Measurements from ENCODE around the gene TRPV6.

TRPV6 gene

DNA sequence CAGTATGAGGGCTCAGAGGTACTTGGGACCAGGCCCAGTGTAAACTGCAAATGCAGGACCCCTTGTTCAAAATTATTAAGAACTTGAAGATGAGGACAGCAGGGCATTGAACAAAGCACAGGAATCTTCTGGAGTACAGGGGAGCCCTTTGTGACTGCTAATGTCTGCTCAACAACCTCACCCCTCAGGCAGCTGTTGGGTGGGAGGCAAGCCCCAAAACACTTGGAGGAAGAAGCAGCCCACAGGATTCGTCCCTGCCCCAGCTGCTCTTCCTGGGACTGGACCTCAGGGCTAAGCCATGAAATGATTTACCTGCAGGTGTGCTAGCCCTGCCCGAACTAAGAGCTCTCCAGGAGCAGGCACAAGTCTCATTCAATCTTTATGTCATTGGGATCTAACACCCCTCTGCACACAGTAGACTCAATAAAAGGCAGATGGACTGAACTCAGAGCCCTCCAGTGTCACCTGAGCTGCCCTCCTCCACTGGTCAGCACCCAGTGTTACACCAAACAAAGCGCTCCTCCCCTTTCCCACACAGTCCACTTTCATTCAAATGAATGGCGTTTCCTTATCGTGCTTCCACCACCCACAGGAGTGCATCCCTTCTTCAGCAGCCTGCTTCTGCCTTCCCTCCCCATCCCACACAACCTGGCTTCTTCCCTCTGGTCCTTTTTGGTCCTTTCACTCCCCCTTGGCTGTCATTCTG, 47.0 kb upstream of the TRPV6 start:
- Histone ChIP-seq H3K4me1 (ENCODE audit: control insufficient read depth, insufficient read depth, low read depth, low read length) (no peaks in the 10 kb centered on the region), H2BK15ac (ENCODE audit: low read depth, poor library complexity, severe bottlenecking) (no peak overlapping the region), H3K4me3 (ENCODE audit: insufficient read depth in 1 of 2, low read depth in 1 of 2, low read length in 2 of 2) (no peak overlapping the region), H3K27me3 (ENCODE audit: control insufficient read depth in 1 of 2, insufficient read depth in 1 of 2, low read length in 2 of 2) (peaks cover 0 to 16% of the 10 kb centered on the region in 2 experiments), H3K4me2 (ENCODE audit: low read length, poor library complexity, severe bottlenecking) (no peak overlapping the region), H2BK120ac (ENCODE audit: low read depth, low read length) (no peak overlapping the region), H3K9me3 (ENCODE audit: control insufficient read depth, low read length) (no peaks in the 10 kb centered on the region), H3K27ac (ENCODE audit: low read length, poor library complexity, severe bottlenecking) (no peak overlapping the region), H4K8ac (ENCODE audit: low read length) (no peak overlapping the region), H3K79me1 (replicated peaks; ENCODE audit: low read length, poor library complexity, severe bottlenecking) (no peaks in the 10 kb centered on the region), H3K23ac (ENCODE audit: low read length in 2 of 2) (no peak overlapping the region), H2AFZ (ENCODE audit: low read depth, low read length) (no peak overlapping the region), H4K91ac (ENCODE audit: low read length) (no peak overlapping the region), H2BK5ac (ENCODE audit: low read depth, low read length, poor library complexity, severe bottlenecking) (no peak overlapping the region), H3K9ac (ENCODE audit: low read length) (no peak overlapping the region), H3K4ac (ENCODE audit: low read depth in 1 of 2, low read length in 2 of 2) (no peak overlapping the region), H2AK5ac (ENCODE audit: low read length, severe bottlenecking) (no peak overlapping the region), H3K14ac (ENCODE audit: low read length in 2 of 2) (no peak overlapping the region), H3K18ac (ENCODE audit: low read depth in 1 of 2, low read length in 2 of 2) (no peak overlapping the region), H2BK12ac (ENCODE audit: low read length in 2 of 2) (no peak overlapping the region), H3K36me3 (ENCODE audit: control insufficient read depth in 1 of 2, insufficient read depth in 2 of 2, low read depth in 1 of 2, low read length in 2 of 2) (no peaks in the 10 kb centered on the region)
- DNase-seq, result no peak
- WGBS, result 46% methylated on average over 5 of the region's 5 CpGs

DNA sequence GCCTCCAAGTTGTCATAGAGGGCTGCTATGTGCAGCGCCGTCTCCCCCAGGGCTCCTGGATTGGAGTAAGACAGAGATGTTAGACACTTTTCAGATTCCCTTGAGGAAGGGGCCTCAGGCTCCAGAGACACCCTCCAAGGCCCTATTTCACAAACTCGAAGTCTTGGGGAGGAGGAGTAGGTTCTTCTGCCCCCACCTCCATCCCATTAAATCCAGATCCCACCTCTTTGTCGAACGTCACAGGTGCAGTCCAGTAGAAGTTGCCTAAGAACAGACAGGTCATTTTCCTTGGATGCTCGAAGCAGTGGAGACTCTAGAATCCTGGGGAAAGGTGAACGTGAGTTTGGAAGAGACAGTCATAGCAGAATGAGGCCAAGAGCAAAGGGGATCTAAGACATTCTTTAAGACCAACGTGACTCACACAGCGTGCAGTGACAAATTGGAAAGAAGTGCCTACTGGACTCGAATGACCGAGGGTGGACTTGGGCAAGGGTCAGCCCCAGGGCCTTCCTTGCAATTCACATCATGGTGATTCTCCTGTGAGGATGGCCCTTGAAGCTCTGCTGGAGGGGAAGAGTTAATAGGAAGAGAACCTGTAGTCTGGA, 44.7 kb upstream of the TRPV6 start:
- Histone ChIP-seq H4K91ac (ENCODE audit: low read length) (no peak overlapping the region), H2BK15ac (ENCODE audit: low read depth, poor library complexity, severe bottlenecking) (no peak overlapping the region), H2BK5ac (ENCODE audit: low read depth, low read length, poor library complexity, severe bottlenecking) (no peak overlapping the region), H3K27me3 (ENCODE audit: control insufficient read depth in 1 of 2, insufficient read depth in 1 of 2, low read length in 2 of 2) (peaks cover 0 to 16% of the 10 kb centered on the region in 2 experiments), H4K8ac (ENCODE audit: low read length) (no peak overlapping the region), H3K79me1 (replicated peaks; ENCODE audit: low read length, poor library complexity, severe bottlenecking) (no peaks in the 10 kb centered on the region), H3K18ac (ENCODE audit: low read depth in 1 of 2, low read length in 2 of 2) (no peak overlapping the region), H3K27ac (ENCODE audit: low read length, poor library complexity, severe bottlenecking) (no peak overlapping the region), H3K36me3 (ENCODE audit: control insufficient read depth in 1 of 2, insufficient read depth in 2 of 2, low read depth in 1 of 2, low read length in 2 of 2) (no peaks in the 10 kb centered on the region), H2AK5ac (ENCODE audit: low read length, severe bottlenecking) (no peak overlapping the region), H3K9ac (ENCODE audit: low read length) (no peak overlapping the region), H2AFZ (ENCODE audit: low read depth, low read length) (no peak overlapping the region), H3K4me2 (ENCODE audit: low read length, poor library complexity, severe bottlenecking) (no peak overlapping the region), H2BK12ac (ENCODE audit: low read length in 2 of 2) (no peak overlapping the region), H3K23ac (ENCODE audit: low read length in 2 of 2) (no peak overlapping the region), H3K9me3 (ENCODE audit: control insufficient read depth, low read length) (no peaks in the 10 kb centered on the region), H3K4me3 (ENCODE audit: insufficient read depth in 1 of 2, low read depth in 1 of 2, low read length in 2 of 2) (no peak overlapping the region), H2BK120ac (ENCODE audit: low read depth, low read length) (no peak overlapping the region), H3K4me1 (ENCODE audit: control insufficient read depth, insufficient read depth, low read depth, low read length) (no peaks in the 10 kb centered on the region), H3K14ac (ENCODE audit: low read length in 2 of 2) (no peak overlapping the region), H3K4ac (ENCODE audit: low read depth in 1 of 2, low read length in 2 of 2) (no peak overlapping the region)
- DNase-seq, result no peak
- 70% methylated on average over 10 of the region's 11 CpGs for WGBS

DNA sequence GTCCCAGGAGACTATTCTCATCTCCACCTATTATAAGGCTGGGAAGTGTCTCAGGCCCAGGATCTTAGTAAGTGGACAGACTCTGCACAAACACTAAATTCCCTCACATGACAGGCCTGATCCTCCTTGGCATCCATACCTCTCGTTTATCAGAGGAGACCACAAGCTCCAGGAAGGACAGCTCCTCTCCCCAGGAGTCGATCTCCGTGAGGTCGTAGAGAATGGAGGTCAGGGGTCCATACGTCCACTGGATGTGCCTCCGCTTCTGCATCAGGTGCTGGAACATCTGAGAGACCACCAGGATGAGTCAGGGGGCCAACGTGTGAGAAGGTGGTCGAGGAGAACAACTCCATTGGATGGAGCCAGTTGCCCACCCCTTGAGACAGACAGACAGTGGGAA, 42.4 kb upstream of the TRPV6 start:
- Histone ChIP-seq H3K9me3 (ENCODE audit: control insufficient read depth, low read length) (no peaks in the 10 kb centered on the region), H2AK5ac (ENCODE audit: low read length, severe bottlenecking) (no peak overlapping the region), H3K4me1 (ENCODE audit: control insufficient read depth, insufficient read depth, low read depth, low read length) (no peaks in the 10 kb centered on the region), H3K4me2 (ENCODE audit: low read length, poor library complexity, severe bottlenecking) (no peak overlapping the region), H4K91ac (ENCODE audit: low read length) (no peak overlapping the region), H3K79me1 (replicated peaks; ENCODE audit: low read length, poor library complexity, severe bottlenecking) (no peaks in the 10 kb centered on the region), H3K4ac (ENCODE audit: low read depth in 1 of 2, low read length in 2 of 2) (no peak overlapping the region), H3K27ac (ENCODE audit: low read length, poor library complexity, severe bottlenecking) (no peak overlapping the region), H2BK120ac (ENCODE audit: low read depth, low read length) (no peak overlapping the region), H2BK5ac (ENCODE audit: low read depth, low read length, poor library complexity, severe bottlenecking) (no peak overlapping the region), H3K18ac (ENCODE audit: low read depth in 1 of 2, low read length in 2 of 2) (no peak overlapping the region), H2BK15ac (ENCODE audit: low read depth, poor library complexity, severe bottlenecking) (no peak overlapping the region), H3K4me3 (ENCODE audit: insufficient read depth in 1 of 2, low read depth in 1 of 2, low read length in 2 of 2) (no peak overlapping the region), H3K36me3 (ENCODE audit: control insufficient read depth in 1 of 2, insufficient read depth in 2 of 2, low read depth in 1 of 2, low read length in 2 of 2) (no peaks in the 10 kb centered on the region), H3K14ac (ENCODE audit: low read length in 2 of 2) (no peak overlapping the region), H3K27me3 (ENCODE audit: control insufficient read depth in 1 of 2, insufficient read depth in 1 of 2, low read length in 2 of 2) (peaks cover 0 to 17% of the 10 kb centered on the region in 2 experiments), H3K23ac (ENCODE audit: low read length in 2 of 2) (no peak overlapping the region), H3K9ac (ENCODE audit: low read length) (no peak overlapping the region), H2BK12ac (ENCODE audit: low read length in 2 of 2) (no peak overlapping the region), H2AFZ (ENCODE audit: low read depth, low read length) (no peak overlapping the region), H4K8ac (ENCODE audit: low read length) (no peak overlapping the region)
- WGBS, result 52% methylated on average over 8 of the region's 8 CpGs
- no peak for DNase-seq

DNA sequence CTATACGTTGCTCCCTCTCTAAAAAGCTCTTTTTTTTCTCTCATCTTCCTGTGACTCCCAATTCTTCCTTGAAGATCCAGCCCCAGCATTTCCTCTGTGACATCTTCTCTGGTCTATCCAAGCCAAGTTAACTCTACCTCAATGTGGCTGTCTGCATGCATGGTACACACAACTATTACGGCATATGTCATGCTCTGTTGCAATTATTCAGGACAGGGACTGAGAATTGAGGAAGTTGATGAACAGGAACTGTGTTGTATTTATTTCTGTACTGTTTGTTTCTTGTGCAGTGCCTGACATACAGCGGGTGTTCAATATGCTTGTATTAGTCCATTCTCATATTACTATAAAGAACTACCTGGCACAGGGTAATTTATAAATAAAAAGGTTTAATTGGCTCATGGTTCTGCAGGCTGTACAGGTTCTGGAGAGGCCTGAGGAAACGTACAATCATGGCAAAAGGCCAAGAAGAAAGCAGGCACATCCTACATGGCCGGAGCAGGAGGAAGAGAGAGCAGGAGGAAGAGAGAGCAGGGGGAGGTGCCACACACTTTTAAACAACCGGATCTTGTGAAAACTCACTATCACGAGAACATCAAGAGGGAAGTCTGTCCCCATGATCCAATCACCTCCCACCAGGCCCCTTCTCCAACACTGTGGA, 41.7 kb upstream of the TRPV6 start:
- Histone ChIP-seq H2AK5ac (ENCODE audit: low read length, severe bottlenecking) (no peak overlapping the region), H2BK5ac (ENCODE audit: low read depth, low read length, poor library complexity, severe bottlenecking) (no peak overlapping the region), H3K9me3 (ENCODE audit: control insufficient read depth, low read length) (no peaks in the 10 kb centered on the region), H3K18ac (ENCODE audit: low read depth in 1 of 2, low read length in 2 of 2) (no peak overlapping the region), H3K23ac (ENCODE audit: low read length in 2 of 2) (no peak overlapping the region), H2BK15ac (ENCODE audit: low read depth, poor library complexity, severe bottlenecking) (no peak overlapping the region), H3K27me3 (ENCODE audit: control insufficient read depth in 1 of 2, insufficient read depth in 1 of 2, low read length in 2 of 2) (peaks cover 0 to 14% of the 10 kb centered on the region in 2 experiments), H3K4me2 (ENCODE audit: low read length, poor library complexity, severe bottlenecking) (no peak overlapping the region), H3K4ac (ENCODE audit: low read depth in 1 of 2, low read length in 2 of 2) (no peak overlapping the region), H3K4me3 (ENCODE audit: insufficient read depth in 1 of 2, low read depth in 1 of 2, low read length in 2 of 2) (no peak overlapping the region), H3K36me3 (ENCODE audit: control insufficient read depth in 1 of 2, insufficient read depth in 2 of 2, low read depth in 1 of 2, low read length in 2 of 2) (no peaks in the 10 kb centered on the region), H4K91ac (ENCODE audit: low read length) (no peak overlapping the region), H3K14ac (ENCODE audit: low read length in 2 of 2) (no peak overlapping the region), H3K79me1 (replicated peaks; ENCODE audit: low read length, poor library complexity, severe bottlenecking) (no peaks in the 10 kb centered on the region), H3K27ac (ENCODE audit: low read length, poor library complexity, severe bottlenecking) (no peak overlapping the region), H2BK120ac (ENCODE audit: low read depth, low read length) (no peak overlapping the region), H4K8ac (ENCODE audit: low read length) (no peak overlapping the region), H3K9ac (ENCODE audit: low read length) (no peak overlapping the region), H2BK12ac (ENCODE audit: low read length in 2 of 2) (no peak overlapping the region), H2AFZ (ENCODE audit: low read depth, low read length) (no peak overlapping the region), H3K4me1 (ENCODE audit: control insufficient read depth, insufficient read depth, low read depth, low read length) (no peaks in the 10 kb centered on the region)
- DNase-seq, result no peak
- 58% methylated on average over 5 of the region's 7 CpGs for WGBS
